ENCODE results near the gene SEPTIN10. TPM values are rescaled to one million over a fixed set of nuclear protein-coding genes. Genes with fewer than 3 reads are reported as not detected.

Gene SEPTIN10
- total and polyA plus RNA-seq, 2 of the 8 experiments (the other 6 are each of a cell fraction or from before 2014, with no cell fraction given) = 23.7 to 101 TPM

- H3K23ac ChIP-seq (ENCODE audit: insufficient read length) = no peak overlapping the region
- no peak overlapping the region for H3K4me3 ChIP-seq (ENCODE audit: extremely low read depth in 1 of 4, insufficient read depth in 2 of 4, low read depth in 3 of 4, low read length in 4 of 4)
- H3K4me1 ChIP-seq (replicated peaks in 1 of 4; ENCODE audit: control insufficient read depth in 3 of 4, insufficient read depth in 4 of 4, low read length in 3 of 4) = peaks cover 0 to 8% (median 4%) of the 10 kb centered on the region in 4 experiments; a peak in 3 of 7 replicates
- H2BK5ac ChIP-seq (ENCODE audit: low read depth, low read length) = no peak overlapping the region
- H3K9me3 ChIP-seq (ENCODE audit: insufficient read depth in 2 of 2, low read depth in 1 of 2, low read length in 1 of 2) = no peaks in the 10 kb centered on the region
- H3K36me3 ChIP-seq (ENCODE audit: control insufficient read depth in 2 of 4, insufficient read depth in 4 of 4, low read length in 3 of 4) = no peaks in the 10 kb centered on the region; a peak in 1 of 8 replicates
- H3K27ac ChIP-seq (ENCODE audit: low read depth, low read length) = no peak overlapping the region
- H3K9ac ChIP-seq (replicated peaks in 1 of 4; ENCODE audit: extremely low read depth in 1 of 4, low read depth in 3 of 4, low read length in 3 of 4) = no peak overlapping the region
- H4K20me1 ChIP-seq (replicated peaks in 1 of 2; ENCODE audit: control insufficient read depth in 1 of 2, insufficient read depth in 2 of 2, low read length in 2 of 2) = peaks cover 8 to 11% of the 10 kb centered on the region in 2 experiments
- H3K79me2 ChIP-seq (ENCODE audit: control insufficient read depth in 1 of 2, insufficient read depth in 2 of 2, low read length in 2 of 2) = peaks cover 0 to 77% of the 10 kb centered on the region in 2 experiments; a peak in 3 of 4 replicates
- no peak overlapping the region for H3K4me2 ChIP-seq (ENCODE audit: insufficient read depth in 1 of 2, low read depth in 2 of 2, low read length in 2 of 2)
- POLR2A ChIA-PET (ENCODE audit: partially characterized antibody) = no interaction called here
- H4K91ac ChIP-seq (replicated peaks; ENCODE audit: insufficient read length, low read length) = no peak overlapping the region
- H3K27me3 ChIP-seq (replicated peaks in 1 of 4; ENCODE audit: control insufficient read depth in 3 of 4, extremely low read depth in 1 of 4, insufficient read depth in 3 of 4, low read length in 3 of 4) = no peaks in the 10 kb centered on the region
- H3K79me1 ChIP-seq (ENCODE audit: low read depth, low read length) = peaks cover 7% of the 10 kb centered on the region
- H2BK15ac ChIP-seq (ENCODE audit: low read length) = no peak overlapping the region
- H3K23me2 ChIP-seq (ENCODE audit: low read depth, low read length) = no peaks in the 10 kb centered on the region
- 95% methylated on average over 3 of the region's 3 CpGs; no CpG with 5 or more reads in 1 of the 2 experiments for WGBS, 2 experiments (ENCODE audit: extremely low coverage in 1 of 2, insufficient coverage in 1 of 2, insufficient read length in 1 of 2, insufficient replicate concordance in 2 of 2, low coverage in 1 of 2, low lambda C conversion rate in 2 of 2, missing lambda C conversion rate in 1 of 2)
- no peak overlapping the region for H2AFZ ChIP-seq (ENCODE audit: low read length)
- no peak for TF ChIP-seq USF2 (IDR thresholded peaks at IDR 0.05; ENCODE audit: low read length)
- TF ChIP-seq MAX (IDR thresholded peaks at IDR 0.05) = no peak
- no peak for TF ChIP-seq PHF8 (conservative IDR thresholded peaks at IDR 0.05; ENCODE audit: low read depth, low read length)
- no peak overlapping the region for H3K56ac ChIP-seq (replicated peaks; ENCODE audit: insufficient read length, low read depth, low read length)
- no peak overlapping the region; the same call in 1 of the 2 replicates for H4K8ac ChIP-seq (ENCODE audit: extremely low read depth, insufficient read depth, low read length)
- no peak overlapping the region for H4K5ac ChIP-seq (ENCODE audit: insufficient read length, low read depth, low read length)
- no peak overlapping the region for H2BK120ac ChIP-seq (replicated peaks; ENCODE audit: low read depth, low read length)
- H3K4ac ChIP-seq (replicated peaks; ENCODE audit: insufficient read length, low read depth, low read length) = no peak overlapping the region
- H2BK12ac ChIP-seq (ENCODE audit: low read depth, low read length) = no peak overlapping the region
- FAIRE-seq (no peak), DNase-seq (ENCODE audit: low read depth in 1 of 2, low spot score in 2 of 2) (no peak)
- H3K18ac ChIP-seq (ENCODE audit: extremely low read depth, low read length) = no peak overlapping the region
- no peak overlapping the region for H3K14ac ChIP-seq (ENCODE audit: insufficient read length)
- CTCF ChIA-PET (ENCODE audit: partially characterized antibody) = interaction anchor here (0.8 to 1.3 kb wide), 4 partner anchors 10 to 93 kb away, joined by 3 to 6 read pairs (median 3); no protein-coding TSS in a partner anchor
- H2AK5ac ChIP-seq (ENCODE audit: low read depth, low read length) = no peak overlapping the region
- H2BK20ac ChIP-seq (ENCODE audit: low read length) = no peak overlapping the region
Measured at GRCh38 chr2:109597283-109597682, 16.5 kb downstream of the SEPTIN10 start.

Data from H1 (cell line).